AG04449 (cell line): Measurements from ENCODE around the gene CFAP46.

ENCODE experiments used
- CTCF ChIA-PET: fragments of 350-600 bp; formaldehyde crosslinking; extraction: SDS; loops from one replicate; lab custom pipeline; 2021; ENCODE audit warnings: antibody characterized with exemption; lab: Yijun Ruan, JAX
- POLR2A ChIA-PET: fragments of 400-600, 350-600 bp; formaldehyde crosslinking; extraction: SDS; loops from one replicate; lab custom pipeline; 2020; ENCODE audit warnings: antibody characterized with exemption, inconsistent platforms; lab: Yijun Ruan, JAX
- DNase-seq: peaks from one replicate; pipeline ENCODE4 v3.0.0-alpha.2; 2010; ENCODE audit warnings: low read depth, low spot score
- H3K4me3 ChIP-seq: 2 replicates; pipeline ENCODE4 v1.5.1; 2011; ENCODE audit warnings: low read depth, mild to moderate bottlenecking, control low read depth, low read length
- CTCF ChIP-seq: IDR thresholded peaks from one replicate; pipeline ENCODE4 v1.5.1; 2011; ENCODE audit warnings: mild to moderate bottlenecking, moderate library complexity, low read length, control low read depth, inconsistent platforms; ENCODE audit not compliant: insufficient read depth; ENCODE audit errors: missing control alignments

The CFAP46 gene

DNA sequence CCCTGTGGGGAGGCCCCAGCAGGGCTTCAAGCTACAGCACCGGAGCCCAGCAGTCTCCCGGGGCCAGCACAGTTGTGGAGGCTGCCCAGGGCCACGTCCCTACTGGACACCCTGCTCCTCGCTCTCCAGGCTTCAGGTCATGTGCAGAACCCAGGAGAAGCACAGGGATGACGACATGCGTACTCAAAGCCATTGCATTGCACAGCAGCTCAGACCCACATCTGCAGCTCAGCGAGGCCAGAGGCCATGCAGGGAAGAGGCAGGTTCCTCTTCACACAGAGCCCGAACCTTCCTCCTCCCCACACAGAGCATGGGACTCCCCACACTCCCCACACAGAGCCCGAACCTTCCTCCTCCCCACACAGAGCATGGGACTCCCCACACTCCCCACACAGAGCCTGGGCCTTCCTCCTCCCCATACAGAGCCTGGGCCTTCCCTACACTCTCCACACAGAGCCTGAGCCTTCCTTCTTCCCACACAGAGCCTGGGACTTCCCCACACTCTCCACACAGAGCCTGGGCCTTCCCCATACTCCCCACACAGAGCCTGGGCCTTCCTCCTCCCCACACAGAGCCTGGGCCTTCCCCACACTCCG is 12.3 kb downstream of the CFAP46 start:
- ChIA-PET POLR2A (no interaction called here), CTCF (no interaction called here)
- DNase-seq, result no peak
- TF ChIP-seq CTCF, result no peak
- H3K4me3 ChIP-seq, result no peak overlapping the region

- DNase-seq, result no peak
- CTCF ChIA-PET, result no interaction called here
Observed at GRCh38 chr10:132929480-132929879, 12.9 kb downstream of the CFAP46 start.

DNA sequence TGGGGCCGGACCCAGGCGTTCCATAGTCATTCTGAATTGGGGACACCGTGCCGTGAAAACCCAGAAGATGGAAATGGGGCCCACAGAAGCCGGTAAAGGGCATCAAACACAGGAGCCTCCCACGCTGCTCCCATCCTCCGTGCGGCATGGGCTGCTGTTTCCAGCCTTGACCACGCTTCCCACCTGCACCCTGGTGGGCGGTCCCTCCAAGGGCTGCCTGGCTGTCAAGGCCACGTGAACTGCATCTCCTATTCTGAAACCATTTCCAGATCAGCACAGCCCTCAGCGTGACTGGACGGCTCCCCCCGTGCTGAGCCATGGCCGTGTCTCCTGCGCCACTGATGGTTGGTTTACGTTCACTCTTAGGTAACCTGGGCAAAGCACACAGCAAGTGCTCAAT is 14.1 kb downstream of the CFAP46 start:
- H3K4me3 ChIP-seq, result no peak overlapping the region
- ChIA-PET CTCF (interaction anchor here (2.3 kb wide), 1 partner anchor 12 kb away, joined by 13 read pairs; no protein-coding TSS in a partner anchor), POLR2A (no interaction called here)
- no peak for TF ChIP-seq CTCF
- DNase-seq, result no peak

More at GRCh38 chr10:132929480-132929879, 12.9 kb downstream of the CFAP46 start:
- TF ChIP-seq CTCF, result no peak
- POLR2A ChIA-PET, result no interaction called here
- no peak overlapping the region for H3K4me3 ChIP-seq

GRCh38 chr10:132927824-132928223 is 14.5 kb downstream of the CFAP46 start:
- no peak overlapping the region for H3K4me3 ChIP-seq
- no peak for DNase-seq
- POLR2A ChIA-PET, result no interaction called here
- CTCF ChIA-PET, result interaction anchor here (2.3 kb wide), 1 partner anchor 12 kb away, joined by 13 read pairs; no protein-coding TSS in a partner anchor
- no peak for TF ChIP-seq CTCF

DNA sequence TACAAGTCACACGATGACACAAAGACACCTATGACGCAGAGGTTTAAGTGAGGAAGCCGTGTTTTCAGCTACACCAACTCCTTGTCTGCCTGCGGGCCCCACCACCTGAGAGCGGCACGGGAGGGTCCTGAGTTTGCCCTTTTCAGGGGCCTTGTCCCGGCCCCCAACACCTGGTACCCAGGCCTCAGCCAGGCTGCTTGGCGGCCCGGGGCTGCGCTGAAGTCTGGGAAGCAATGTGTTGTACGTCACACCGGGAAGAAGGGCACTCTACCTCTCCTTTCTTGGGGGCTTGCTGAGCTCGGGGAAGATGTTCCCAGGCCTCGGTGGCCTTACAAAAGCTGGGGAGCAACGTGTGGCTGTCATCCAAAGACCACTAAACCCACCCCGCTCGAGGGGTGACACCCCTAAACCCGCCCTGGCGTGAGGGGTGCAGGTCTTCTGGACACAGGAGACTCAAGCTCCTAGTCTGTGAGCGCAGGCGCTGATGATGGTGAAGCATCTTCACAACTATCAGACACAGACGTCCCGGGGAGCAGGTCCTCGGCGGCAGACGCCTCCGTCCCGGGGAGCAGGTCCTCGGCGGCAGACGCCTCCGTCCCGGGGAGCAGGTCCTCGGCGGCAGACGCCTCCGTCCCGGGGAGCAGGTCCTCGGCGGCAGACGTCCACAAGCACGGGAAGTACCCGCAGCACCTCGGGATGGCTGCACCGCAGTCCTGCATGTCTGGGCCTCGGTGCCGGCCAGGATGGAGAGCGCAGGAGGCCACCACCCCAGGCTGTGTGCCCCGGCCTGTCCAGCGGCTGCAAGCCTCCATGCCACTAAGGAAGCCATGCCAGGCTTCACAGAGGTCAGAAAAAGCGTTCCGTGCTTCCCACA is 15.4 kb downstream of the CFAP46 start:
- no peak for DNase-seq
- POLR2A ChIA-PET, result no interaction called here
- H3K4me3 ChIP-seq, result no peak overlapping the region
- TF ChIP-seq CTCF, result no peak
- CTCF ChIA-PET, result interaction anchor here (1.6 to 2.3 kb wide), 2 partner anchors 13 to 23 kb away, joined by 5 to 13 read pairs; no protein-coding TSS in a partner anchor

GRCh38 chr10:132926070-132926469 is 16.3 kb downstream of the CFAP46 start:
- CTCF ChIA-PET, result interaction anchor here (1.5 to 1.6 kb wide), 2 partner anchors 22 to 271 kb away, joined by 5 read pairs; no protein-coding TSS in a partner anchor
- POLR2A ChIA-PET, result no interaction called here
- TF ChIP-seq CTCF, result no peak

More at GRCh38 chr10:132926070-132926469, 16.3 kb downstream of the CFAP46 start:
- DNase-seq, result no peak
- H3K4me3 ChIP-seq, result no peak overlapping the region
